Activated naive CD8-positive, alpha-beta T cell treated with anti-CD3 and anti-CD28 coated beads, Interleukin-2, amount 10 ng/mL, durations not matched to agents 7 days and 5 days (primary cell): ENCODE results near the gene ARID5B. TPM values are rescaled to one million over a fixed set of nuclear protein-coding genes. Genes with fewer than 3 reads are reported as not detected.

Source experiments
- ATAC-seq: fragments of 150-1000 bp; cut with Tn5 transposase; one replicate; pipeline ENCODE4 v1.10.0; 2021; ENCODE audit warnings: low read depth, moderate library complexity
- POLR2A ChIA-PET: fragments of 350-600 bp; sonication (Branson Sonifier 250); formaldehyde crosslinking; loops from one replicate; lab custom pipeline; 2021; ENCODE audit warnings: antibody characterized with exemption; lab: Charles Lee
- DNase-seq: peaks from one replicate; pipeline ENCODE4 v3.0.0; 2021
- H3K27ac Mint-ChIP-seq: one replicate; pipeline ENCODE4 v1.8.0; 2022; ENCODE audit warnings: mild to moderate bottlenecking, mixed read lengths
- H3K27me3 Mint-ChIP-seq: one replicate; pipeline ENCODE4 v1.8.0; 2022; ENCODE audit warnings: mild to moderate bottlenecking, moderate library complexity, mixed read lengths
- H3K36me3 Mint-ChIP-seq: one replicate; pipeline ENCODE4 v1.8.0; 2021; ENCODE audit warnings: mild to moderate bottlenecking, mixed read lengths
- H3K4me1 Mint-ChIP-seq: one replicate; pipeline ENCODE4 v1.8.0; 2021; ENCODE audit warnings: mixed read lengths
- H3K4me3 Mint-ChIP-seq: one replicate; pipeline ENCODE4 v1.8.0; 2022; ENCODE audit warnings: mild to moderate bottlenecking, moderate library complexity, mixed read lengths
- H3K9me3 Mint-ChIP-seq: one replicate; pipeline ENCODE4 v1.8.0; 2021; ENCODE audit warnings: mixed read lengths
- total RNA-seq, 2 experiments: library from RNA; stranded (reverse); gene quantifications; one replicate each; pipeline ENCODE4 v1.2.3, GENCODE V29; 2021

ARID5B gene
- total RNA-seq, 2 experiments from 2014 or later, result 25.4 to 26.1 TPM

DNA sequence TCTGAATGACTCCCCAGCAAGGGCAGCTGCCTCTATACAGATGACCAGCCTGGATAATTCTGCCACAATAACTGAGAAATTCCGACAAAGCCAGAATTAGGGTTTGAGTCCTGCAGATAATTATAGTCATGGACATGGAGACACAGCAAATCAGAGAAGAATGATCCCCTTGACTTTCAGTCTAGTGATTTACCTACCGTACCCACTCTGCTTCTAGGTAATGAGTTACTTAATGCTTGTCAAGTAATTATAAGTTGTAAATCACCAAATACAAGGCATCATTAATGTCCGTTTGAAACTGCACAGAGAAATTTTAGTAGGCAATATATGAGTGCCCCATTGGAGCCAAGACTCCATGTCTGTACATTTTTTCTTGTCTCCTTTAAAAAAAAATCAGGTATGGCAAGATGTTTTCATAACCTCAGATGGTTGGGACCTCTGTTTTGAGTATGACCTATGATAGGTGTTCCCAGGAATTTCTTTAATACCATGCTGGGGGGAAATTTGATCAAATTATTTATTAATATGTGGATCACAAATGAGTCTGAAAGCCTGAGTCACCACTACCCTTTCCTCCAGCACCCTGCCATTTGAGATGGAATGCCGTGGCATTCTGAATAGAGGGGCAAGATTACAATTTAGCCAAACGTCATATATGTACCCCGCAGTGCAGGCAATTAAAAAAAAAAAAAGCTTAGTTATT lies 5.5 kb upstream of the ARID5B start:
- Mint-ChIP-seq H3K27me3 (no peaks in the 10 kb centered on the region), H3K4me3 (no peak overlapping the region), H3K36me3 (no peaks in the 10 kb centered on the region), H3K4me1 (peaks cover 28% of the 10 kb centered on the region), H3K27ac (no peak overlapping the region), H3K9me3 (no peaks in the 10 kb centered on the region)
- DNase-seq, result no peak
- no peak for ATAC-seq
- POLR2A ChIA-PET, result interaction anchor here (0.6 to 1.0 kb wide), 3 partner anchors 96 to 349 kb away, joined by 3 to 5 read pairs (median 4); no protein-coding TSS in a partner anchor

DNA sequence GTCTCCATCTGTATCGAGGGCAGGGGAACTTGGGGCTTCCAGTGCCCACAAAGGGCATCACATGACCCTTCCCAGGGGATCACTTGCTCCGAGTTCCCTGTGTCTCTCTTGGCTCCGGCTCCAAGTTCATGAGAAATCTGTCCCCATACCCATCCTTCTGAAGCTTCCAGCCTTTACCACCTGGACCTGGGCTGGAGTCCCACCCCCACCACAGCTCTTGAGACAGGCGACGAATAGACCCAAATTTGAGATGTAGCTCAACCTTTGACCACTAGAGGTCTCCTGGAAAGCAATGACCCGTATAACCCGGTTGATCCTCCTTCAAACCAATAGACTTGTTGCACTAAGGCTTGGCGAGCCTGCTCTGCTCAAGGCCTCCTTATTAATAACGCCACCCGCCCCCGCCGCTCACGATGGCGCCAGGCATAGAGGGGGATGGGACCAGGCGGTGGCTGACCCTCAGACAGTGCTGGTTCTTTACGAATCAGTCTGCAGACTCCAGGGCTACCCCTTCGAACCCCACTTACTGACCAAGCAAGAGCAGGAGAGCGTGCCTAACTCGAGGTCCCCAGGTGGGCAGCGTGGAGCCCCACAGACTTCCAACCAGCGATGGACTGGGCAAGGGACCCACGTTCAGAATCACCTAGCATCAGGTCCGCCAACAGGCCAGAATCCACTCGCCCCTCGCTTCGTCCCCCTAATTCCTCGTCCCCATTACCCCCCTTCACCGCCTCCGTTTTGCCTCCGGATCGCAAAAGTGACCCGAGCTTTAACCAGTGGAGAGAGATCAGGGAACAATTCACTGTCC lies 4.4 kb upstream of the ARID5B start:
- ATAC-seq (peak; percentile 77), DNase-seq (peak; percentile 62)
- POLR2A ChIA-PET, result interaction anchor here (0.6 to 1.4 kb wide), 7 partner anchors 26 to 348 kb away, joined by 3 to 5 read pairs (median 4); no protein-coding TSS in a partner anchor
- Mint-ChIP-seq H3K4me3 (peak overlapping the region; percentile 78), H3K36me3 (no peaks in the 10 kb centered on the region), H3K9me3 (no peaks in the 10 kb centered on the region), H3K27me3 (no peaks in the 10 kb centered on the region), H3K4me1 (peaks cover 28% of the 10 kb centered on the region), H3K27ac (peak overlapping the region; percentile 88)

DNA sequence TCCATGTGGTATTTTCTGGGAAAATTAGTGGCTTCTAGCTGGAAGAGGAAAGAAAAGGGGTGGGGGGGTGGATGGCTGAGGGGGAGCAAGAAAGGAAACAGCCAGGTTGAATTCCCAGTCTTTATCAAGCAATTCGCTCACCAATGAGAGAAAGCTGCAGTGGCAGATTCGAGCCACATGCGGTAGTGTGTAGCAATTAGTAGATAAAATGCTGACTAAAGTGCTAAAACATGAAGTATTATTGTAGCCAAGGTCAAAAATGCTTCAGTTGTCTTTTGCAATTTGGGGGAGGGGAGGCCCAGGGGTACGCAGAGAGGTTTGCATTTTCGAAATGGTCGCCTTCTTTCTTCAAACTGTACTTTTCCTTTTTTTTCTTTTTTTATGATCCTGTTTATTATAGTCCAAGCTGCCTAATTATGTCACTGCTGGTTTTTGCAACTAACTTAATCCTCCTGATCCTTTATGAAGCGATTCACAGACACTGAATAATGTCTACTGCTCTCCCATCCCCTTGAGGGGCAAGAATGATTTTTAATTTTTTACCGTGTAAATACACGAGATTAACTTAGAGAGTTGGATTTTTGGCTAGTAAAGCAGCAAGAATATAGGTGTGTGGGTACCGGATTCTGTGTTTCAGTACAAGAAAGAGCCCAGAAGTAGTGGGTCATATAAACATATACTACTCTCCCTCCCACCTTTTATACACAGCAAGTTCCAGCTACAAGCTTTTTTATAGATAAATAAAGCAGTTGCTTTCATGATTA lies 3.6 kb upstream of the ARID5B start:
- H3K27me3 Mint-ChIP-seq, result no peaks in the 10 kb centered on the region
- peaks cover 4% of the 10 kb centered on the region for H3K36me3 Mint-ChIP-seq
- H3K9me3 Mint-ChIP-seq, result no peaks in the 10 kb centered on the region
- peak overlapping the region; percentile 78 for H3K4me3 Mint-ChIP-seq
- peak overlapping the region; percentile 88 for H3K27ac Mint-ChIP-seq
- POLR2A ChIA-PET, result interaction anchor here (1.4 to 1.7 kb wide), 2 partner anchors 30 to 40 kb away, joined by 5 read pairs; no protein-coding TSS in a partner anchor
- ATAC-seq (no peak), DNase-seq (no peak)
- H3K4me1 Mint-ChIP-seq, result peaks cover 28% of the 10 kb centered on the region

DNA sequence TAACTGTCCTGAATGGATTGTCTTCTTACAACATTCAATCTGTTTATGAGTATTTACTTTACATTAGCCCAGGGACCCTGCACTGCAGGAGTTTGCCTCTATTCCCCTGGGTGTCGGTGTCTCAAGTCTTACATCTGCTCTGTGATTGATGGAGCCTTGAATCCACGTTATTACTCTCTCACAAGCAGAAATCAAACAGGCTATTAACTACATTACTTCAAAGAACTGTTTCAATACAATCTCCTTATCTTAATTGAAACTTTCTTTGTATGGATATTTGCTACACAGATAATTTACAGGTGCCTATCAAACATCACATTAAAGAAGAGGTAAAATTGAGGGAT lies 3.1 kb upstream of the ARID5B start:
- peaks cover 28% of the 10 kb centered on the region for H3K4me1 Mint-ChIP-seq
- POLR2A ChIA-PET, result interaction anchor here (1.0 to 1.7 kb wide), 2 partner anchors 31 to 182 kb away, joined by 3 to 5 read pairs; no protein-coding TSS in a partner anchor
- H3K27ac Mint-ChIP-seq, result peak overlapping the region; percentile 41
- DNase-seq (no peak), ATAC-seq (no peak)
- no peaks in the 10 kb centered on the region for H3K27me3 Mint-ChIP-seq
- H3K9me3 Mint-ChIP-seq, result no peaks in the 10 kb centered on the region
- H3K4me3 Mint-ChIP-seq, result peak overlapping the region; percentile 25
- peaks cover 4% of the 10 kb centered on the region for H3K36me3 Mint-ChIP-seq

DNA sequence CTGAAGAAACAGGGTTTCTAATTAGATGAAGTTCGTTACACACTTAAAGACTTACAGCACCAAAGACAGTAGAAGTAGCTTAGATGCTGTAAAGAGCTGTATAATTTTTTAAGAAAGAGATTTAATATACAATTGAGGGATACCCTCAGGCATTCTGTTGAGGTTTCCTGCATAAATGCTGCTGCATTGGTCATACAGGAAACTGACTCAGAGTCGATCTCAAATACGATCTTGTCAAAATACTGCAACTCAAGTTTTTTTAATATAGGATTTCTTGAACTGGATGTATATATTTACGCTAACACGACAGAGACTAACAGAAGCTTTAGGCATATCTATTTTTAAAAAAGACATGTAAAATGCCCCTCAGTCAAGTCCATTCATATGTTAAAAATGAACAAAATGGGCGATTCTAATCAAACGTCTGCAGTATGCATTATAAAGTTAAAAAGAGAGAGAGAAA lies 2.4 kb upstream of the ARID5B start:
- POLR2A ChIA-PET, result interaction anchor here (0.6 to 3.5 kb wide), 8 partner anchors 31 to 346 kb away, joined by 3 to 16 read pairs (median 4); no protein-coding TSS in a partner anchor
- H3K4me3 Mint-ChIP-seq, result peak overlapping the region; percentile 95

DNA sequence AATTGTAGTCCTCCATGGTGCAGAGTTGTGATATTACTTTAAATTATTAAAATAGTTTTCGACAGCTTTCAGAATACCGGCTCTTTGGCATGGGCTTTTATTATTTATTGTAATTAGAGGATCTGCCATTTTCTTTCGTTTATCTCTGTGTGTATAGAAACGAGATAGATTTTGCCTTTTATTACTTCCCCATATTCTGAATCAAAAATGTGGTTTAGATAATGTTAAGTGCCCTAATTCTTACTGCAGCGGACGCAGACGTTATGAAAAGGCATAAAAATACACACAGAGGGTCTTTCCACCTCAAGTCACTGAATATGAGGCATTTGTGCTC lies 1.9 kb upstream of the ARID5B start:
- no peak for DNase-seq
- peaks cover 36% of the 10 kb centered on the region for H3K4me1 Mint-ChIP-seq
- peak overlapping the region; percentile 95 for H3K4me3 Mint-ChIP-seq
- no peak for ATAC-seq
- H3K9me3 Mint-ChIP-seq, result no peaks in the 10 kb centered on the region
- H3K27ac Mint-ChIP-seq, result peak overlapping the region; percentile 97
- peaks cover 7% of the 10 kb centered on the region for H3K36me3 Mint-ChIP-seq
- POLR2A ChIA-PET, result interaction anchor here (0.6 to 4.2 kb wide), 18 partner anchors 43 to 1233 kb away, joined by 3 to 21 read pairs (median 4); partner anchors contain the start of gene NRBF2
- H3K27me3 Mint-ChIP-seq, result no peaks in the 10 kb centered on the region

More for the DNA sequence above, 2.4 kb upstream of the ARID5B start:
- Mint-ChIP-seq H3K27ac (peak overlapping the region; percentile 97), H3K4me1 (peaks cover 31% of the 10 kb centered on the region), H3K27me3 (no peaks in the 10 kb centered on the region), H3K36me3 (peaks cover 4% of the 10 kb centered on the region), H3K9me3 (no peaks in the 10 kb centered on the region)
- ATAC-seq (no peak), DNase-seq (no peak)

DNA sequence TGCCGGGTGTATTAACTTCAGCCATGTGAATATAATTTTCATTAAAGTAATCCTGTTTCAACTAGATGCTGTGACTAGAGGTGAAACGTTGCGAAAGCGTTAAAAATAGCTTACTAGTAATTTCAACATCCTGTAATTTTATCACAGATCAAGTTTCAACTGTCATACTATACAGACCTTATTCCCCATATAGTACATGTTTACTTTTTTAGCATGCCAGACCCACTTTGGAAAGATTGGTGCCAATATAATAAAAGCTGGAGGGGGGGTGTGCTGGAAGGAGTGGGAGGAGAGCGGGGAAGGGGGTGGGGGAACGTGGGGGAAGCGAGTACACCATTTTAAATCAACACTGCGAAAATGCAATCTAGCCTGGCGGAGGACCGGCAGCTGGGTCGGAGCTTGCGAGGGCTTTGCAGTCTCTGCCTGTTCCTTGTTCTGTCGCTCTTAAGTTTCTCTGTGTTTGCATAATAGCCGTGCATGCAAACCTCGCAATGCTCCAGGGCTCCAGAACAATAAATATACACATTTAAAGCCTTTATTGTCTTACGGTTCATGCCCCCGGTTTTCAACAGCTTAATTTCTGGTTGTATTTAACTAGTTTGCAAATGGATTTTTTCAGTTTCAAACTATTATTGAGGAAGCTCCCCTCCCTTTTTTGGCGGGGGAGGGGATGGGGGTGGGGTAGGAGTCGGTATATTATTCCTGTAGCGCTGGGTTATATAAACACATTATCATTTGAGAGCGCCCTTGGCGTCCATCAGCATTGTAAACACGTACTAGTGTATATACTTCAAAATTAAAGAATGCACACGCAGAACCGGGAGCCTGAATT lies 1.3 kb upstream of the ARID5B start:
- H3K36me3 Mint-ChIP-seq, result peaks cover 8% of the 10 kb centered on the region
- no peaks in the 10 kb centered on the region for H3K27me3 Mint-ChIP-seq
- H3K9me3 Mint-ChIP-seq, result no peaks in the 10 kb centered on the region
- POLR2A ChIA-PET, result interaction anchor here (0.6 to 4.2 kb wide), 20 partner anchors 40 to 1233 kb away, joined by 3 to 21 read pairs (median 4); partner anchors contain the start of gene NRBF2
- peak overlapping the region; percentile 95 for H3K4me3 Mint-ChIP-seq
- peaks cover 39% of the 10 kb centered on the region for H3K4me1 Mint-ChIP-seq
- peak; percentile 19 for ATAC-seq
- peak overlapping the region; percentile 97 for H3K27ac Mint-ChIP-seq
- DNase-seq, result peak; percentile 65

DNA sequence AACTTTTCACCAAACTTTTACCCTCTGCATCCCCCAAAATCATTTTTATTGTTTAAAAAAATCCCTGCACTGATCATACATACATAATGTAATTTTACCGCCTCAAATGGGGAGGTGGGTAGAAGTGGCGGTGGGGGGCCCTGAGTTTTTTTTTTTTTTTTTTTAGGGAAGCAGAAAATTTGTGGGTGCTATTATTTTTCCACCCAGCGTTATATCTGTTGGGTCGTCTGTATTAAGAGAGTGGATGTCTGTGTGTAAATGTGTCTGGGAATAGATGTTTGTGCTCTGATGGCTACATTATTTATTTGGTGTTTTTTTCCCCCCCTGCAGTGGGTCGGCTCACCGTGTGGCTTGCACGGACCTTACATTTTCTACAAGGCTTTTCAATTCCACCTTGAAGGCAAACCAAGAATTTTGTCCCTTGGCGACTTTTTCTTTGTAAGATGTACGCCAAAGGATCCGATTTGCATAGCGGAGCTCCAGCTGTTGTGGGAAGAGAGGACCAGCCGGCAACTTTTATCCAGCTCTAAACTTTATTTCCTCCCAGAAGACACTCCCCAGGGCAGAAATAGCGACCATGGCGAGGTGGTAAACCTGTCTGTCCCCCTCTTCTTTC lies 438 bp downstream of the ARID5B start:
- Mint-ChIP-seq H3K36me3 (peaks cover 8% of the 10 kb centered on the region), H3K9me3 (no peaks in the 10 kb centered on the region), H3K4me1 (peaks cover 43% of the 10 kb centered on the region), H3K4me3 (peak overlapping the region; percentile 95), H3K27me3 (no peaks in the 10 kb centered on the region), H3K27ac (peak overlapping the region; percentile 97)
- no peak for ATAC-seq
- POLR2A ChIA-PET, result interaction anchor here (0.6 to 4.2 kb wide), 24 partner anchors 34 to 831 kb away, joined by 3 to 22 read pairs (median 5); no protein-coding TSS in a partner anchor
- DNase-seq, result no peak

DNA sequence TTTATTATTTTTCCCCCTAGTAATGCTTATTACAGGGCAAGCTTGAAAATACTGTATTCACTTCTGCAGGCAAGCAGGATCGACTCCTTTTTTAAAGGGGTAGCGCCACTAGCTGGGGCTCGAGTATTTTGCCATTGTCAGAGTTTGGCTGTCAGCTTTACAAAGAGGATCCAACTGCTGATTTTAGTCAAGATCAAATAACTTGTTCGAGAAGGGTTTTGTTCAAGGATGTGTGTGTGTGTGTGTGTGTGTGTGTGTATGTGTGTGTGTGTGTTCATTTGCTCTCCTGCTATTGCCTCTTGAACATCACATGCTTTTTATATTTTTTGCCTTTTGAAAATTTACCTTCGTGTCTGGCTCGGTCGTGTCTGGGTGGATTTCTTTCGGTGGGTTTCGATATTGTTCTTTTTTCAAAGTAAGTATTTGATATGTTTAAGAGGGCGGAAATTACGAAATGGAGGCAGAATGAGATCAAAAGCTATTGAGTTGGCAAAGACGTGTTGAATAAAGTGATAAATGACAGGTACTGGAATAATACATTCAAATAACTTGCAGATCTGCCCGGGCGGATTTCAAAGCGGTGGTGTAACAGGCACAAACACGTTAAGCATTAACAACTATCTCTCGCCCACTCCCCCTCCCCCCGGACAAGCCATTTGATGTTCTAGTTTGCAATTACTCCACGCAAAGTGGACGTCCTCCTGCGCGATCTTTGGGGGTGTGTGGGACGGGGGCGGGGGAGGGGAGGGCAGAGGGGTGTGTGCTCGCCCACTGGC lies 1.1 kb downstream of the ARID5B start:
- Mint-ChIP-seq H3K27me3 (no peaks in the 10 kb centered on the region), H3K36me3 (peaks cover 9% of the 10 kb centered on the region), H3K4me1 (peaks cover 40% of the 10 kb centered on the region), H3K4me3 (peak overlapping the region; percentile 95), H3K9me3 (no peaks in the 10 kb centered on the region), H3K27ac (peak overlapping the region; percentile 97)
- ATAC-seq, result peak; percentile 24
- POLR2A ChIA-PET, result interaction anchor here (0.6 to 4.2 kb wide), 23 partner anchors 13 to 831 kb away, joined by 3 to 22 read pairs (median 5); no protein-coding TSS in a partner anchor
- peak; percentile 48 for DNase-seq

DNA sequence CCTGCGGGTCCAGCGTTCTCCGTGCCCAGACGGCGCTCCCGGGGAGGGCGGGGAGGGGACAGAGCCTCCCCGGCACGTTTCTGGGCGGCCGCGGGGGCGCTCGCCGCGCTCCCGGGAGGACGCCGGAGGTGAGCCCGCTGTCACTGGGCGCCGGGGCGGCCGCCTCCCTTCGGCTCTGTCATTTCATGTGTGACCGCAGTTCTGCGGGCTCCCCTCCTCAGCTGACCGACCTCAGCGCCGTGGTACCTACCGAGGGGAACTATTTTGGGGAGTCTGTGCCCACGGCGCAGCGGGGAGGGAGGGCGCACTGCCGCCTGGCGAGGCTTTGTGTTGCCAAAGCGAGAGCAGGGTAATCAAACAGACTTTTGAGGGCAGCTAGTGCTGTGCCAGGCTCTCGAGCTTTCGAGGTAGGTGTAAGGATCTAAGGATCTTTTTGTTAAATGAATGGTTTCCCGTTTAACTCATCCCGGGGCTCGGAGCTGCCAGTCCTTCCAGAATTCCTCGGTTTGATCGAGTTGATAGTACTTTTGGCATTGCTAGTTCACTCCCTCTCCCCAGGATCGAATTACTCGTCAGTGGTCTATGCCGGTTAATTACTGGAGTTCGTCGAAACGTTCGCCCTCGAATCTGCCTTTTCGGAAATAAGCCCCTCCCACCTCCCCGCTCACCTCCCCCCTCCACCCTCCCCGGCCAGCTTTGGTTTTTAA lies 1.9 kb downstream of the ARID5B start:
- Mint-ChIP-seq H3K27ac (peak overlapping the region; percentile 93), H3K27me3 (no peaks in the 10 kb centered on the region), H3K4me3 (peak overlapping the region; percentile 95), H3K9me3 (no peaks in the 10 kb centered on the region), H3K36me3 (peaks cover 14% of the 10 kb centered on the region), H3K4me1 (peaks cover 32% of the 10 kb centered on the region)
- ATAC-seq (peak; percentile 62), DNase-seq (peak; percentile 83)
- POLR2A ChIA-PET, result interaction anchor here (0.8 to 4.2 kb wide), 15 partner anchors 12 to 1125 kb away, joined by 3 to 22 read pairs (median 5); partner anchors contain the start of gene CDK1
